NCI-H748 (cell line): ENCODE measurements around the gene ZWILCH.
A peak's percentile ranks its signal among the peaks of the same experiment; 100 is the strongest.
"Not testable (repeated sequence)": the region's sequence is repeated elsewhere in the genome, so short reads cannot be mapped to it uniquely, and the experiment has no call there.

Experiments used
- DNase-seq: peaks from one replicate; lab custom pipeline; 2025; ENCODE audit not compliant: unreplicated experiment; lab: John Stamatoyannopoulos, UW

ZWILCH gene

GRCh38 chr15:66486887-66487286 lies 18.2 kb upstream of the ZWILCH start:
- DNase-seq, result no peak

GRCh38 chr15:66488525-66488924 lies 16.6 kb upstream of the ZWILCH start:
- DNase-seq, result no peak

GRCh38 chr15:66489179-66489791 lies 15.8 kb upstream of the ZWILCH start:
- DNase-seq, result no peak

GRCh38 chr15:66491846-66492245 lies 13.3 kb upstream of the ZWILCH start:
- no peak for DNase-seq

GRCh38 chr15:66494262-66494661 lies 10.9 kb upstream of the ZWILCH start:
- DNase-seq, result no peak

- DNase-seq, result peak; percentile 9
Measured at GRCh38 chr15:66496951-66497501, 8.1 kb upstream of the ZWILCH start.

- peak; percentile 91 for DNase-seq
Measured at GRCh38 chr15:66497502-66498455, 7.3 kb upstream of the ZWILCH start, which contains the start of gene SNAPC5. Gene SNAPC5 (minus strand): TSS chr15:66497762. CDS start chr15:66497731, 31 bp downstream.

GRCh38 chr15:66498501-66499386 lies 6.4 kb upstream of the ZWILCH start:
- DNase-seq, result peak; percentile 3

- DNase-seq, result not testable (repeated sequence)
Measured at GRCh38 chr15:66500346-66500745, 4.8 kb upstream of the ZWILCH start.

- no peak for DNase-seq
Measured at GRCh38 chr15:66502491-66502890, 2.6 kb upstream of the ZWILCH start.

- not testable (repeated sequence) for DNase-seq
Measured at GRCh38 chr15:66503041-66503648, 2.0 kb upstream of the ZWILCH start.

GRCh38 chr15:66503780-66504562 lies 1.2 kb upstream of the ZWILCH start:
- no peak for DNase-seq

GRCh38 chr15:66505430-66505811 lies 295 bp downstream of the ZWILCH start:
- peak; percentile 61 for DNase-seq

- no peak for DNase-seq
Measured at GRCh38 chr15:66505818-66506217, 692 bp downstream of the ZWILCH start.

- DNase-seq, result no peak
Measured at GRCh38 chr15:66508293-66508883, 3.3 kb downstream of the ZWILCH start.

- no peak for DNase-seq
Measured at GRCh38 chr15:66514586-66514985, 9.5 kb downstream of the ZWILCH start.

- DNase-seq, result no peak
Measured at GRCh38 chr15:66515901-66516322, 10.8 kb downstream of the ZWILCH start.

- DNase-seq, result no peak
Measured at GRCh38 chr15:66523926-66524325, 18.8 kb downstream of the ZWILCH start.

GRCh38 chr15:66524838-66525237 lies 19.7 kb downstream of the ZWILCH start:
- DNase-seq, result no peak
